ENCODE results near the gene GPR137.

- TF ChIP-seq, protein P1, sequence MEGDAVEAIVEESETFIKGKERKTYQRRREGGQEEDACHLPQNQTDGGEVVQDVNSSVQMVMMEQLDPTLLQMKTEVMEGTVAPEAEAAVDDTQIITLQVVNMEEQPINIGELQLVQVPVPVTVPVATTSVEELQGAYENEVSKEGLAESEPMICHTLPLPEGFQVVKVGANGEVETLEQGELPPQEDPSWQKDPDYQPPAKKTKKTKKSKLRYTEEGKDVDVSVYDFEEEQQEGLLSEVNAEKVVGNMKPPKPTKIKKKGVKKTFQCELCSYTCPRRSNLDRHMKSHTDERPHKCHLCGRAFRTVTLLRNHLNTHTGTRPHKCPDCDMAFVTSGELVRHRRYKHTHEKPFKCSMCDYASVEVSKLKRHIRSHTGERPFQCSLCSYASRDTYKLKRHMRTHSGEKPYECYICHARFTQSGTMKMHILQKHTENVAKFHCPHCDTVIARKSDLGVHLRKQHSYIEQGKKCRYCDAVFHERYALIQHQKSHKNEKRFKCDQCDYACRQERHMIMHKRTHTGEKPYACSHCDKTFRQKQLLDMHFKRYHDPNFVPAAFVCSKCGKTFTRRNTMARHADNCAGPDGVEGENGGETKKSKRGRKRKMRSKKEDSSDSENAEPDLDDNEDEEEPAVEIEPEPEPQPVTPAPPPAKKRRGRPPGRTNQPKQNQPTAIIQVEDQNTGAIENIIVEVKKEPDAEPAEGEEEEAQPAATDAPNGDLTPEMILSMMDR (IDR thresholded peaks at IDR 0.05; ENCODE audit: low read depth, low read length, poor library complexity, severe bottlenecking), result no peak
- TF ChIP-seq EZH2phosphoT487 (IDR thresholded peaks at IDR 0.05; ENCODE audit: borderline replicate concordance, low read length), result no peak
These were observed 13.6 kb downstream of the GPR137 start for GRCh38 chr11:64298966-64299846.
